ENCODE results near the gene NFIX.

The NFIX gene

DNA sequence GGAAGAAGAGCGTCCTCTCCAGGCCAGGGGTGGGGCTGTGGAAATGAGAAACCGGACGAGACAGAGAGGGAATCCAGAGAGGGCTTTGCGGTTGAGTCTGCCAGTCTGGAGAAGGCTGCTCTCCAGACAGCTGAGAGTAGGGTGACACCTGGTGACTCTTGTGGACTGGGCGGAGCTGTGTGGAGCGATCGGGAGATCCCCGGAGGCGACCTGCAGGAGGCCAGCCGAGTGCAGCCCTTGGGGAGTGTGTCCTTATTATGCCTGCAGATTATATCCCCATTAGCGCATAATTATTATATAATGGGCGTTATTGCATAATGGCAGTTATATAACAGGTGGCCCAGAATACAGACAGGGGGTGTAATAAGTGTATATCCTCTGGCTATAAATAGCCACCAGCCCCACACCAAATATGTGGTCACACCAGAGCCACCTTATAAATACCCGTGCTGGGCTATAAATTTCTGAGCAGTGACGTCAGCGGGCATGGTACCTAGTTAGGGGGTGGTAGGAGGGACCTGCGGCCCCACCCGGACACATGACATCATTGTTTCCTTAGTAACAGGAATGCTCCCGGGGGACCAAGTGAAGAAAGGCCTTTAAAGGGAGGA is 41.2 kb downstream of the NFIX start:
- H3K36me3 ChIP-seq (ENCODE audit: insufficient read depth, low read length) = no peaks in the 10 kb centered on the region
- no peak overlapping the region for H3K4me2 ChIP-seq (ENCODE audit: insufficient read depth, low read length)
- ATAC-seq (ENCODE audit: insufficient read depth, low read depth) (no peak), DNase-seq (no peak)
- no peak overlapping the region for H3K9ac ChIP-seq (ENCODE audit: low read depth, low read length)
- H3K4me3 ChIP-seq (ENCODE audit: low read depth in 1 of 2, low read length in 2 of 2) = no peak overlapping the region
- H3K4me1 ChIP-seq (ENCODE audit: insufficient read depth, low read length) = no peaks in the 10 kb centered on the region
- H3K79me2 ChIP-seq (ENCODE audit: insufficient read depth, low read length) = no peaks in the 10 kb centered on the region
- no peak overlapping the region for H2AFZ ChIP-seq (ENCODE audit: low read depth, low read length)
- no peak overlapping the region for H3K27ac ChIP-seq (ENCODE audit: low read length)
- H4K20me1 ChIP-seq (ENCODE audit: insufficient read depth, low read length) = peaks cover 10% of the 10 kb centered on the region
- TF ChIP-seq, protein P1, sequence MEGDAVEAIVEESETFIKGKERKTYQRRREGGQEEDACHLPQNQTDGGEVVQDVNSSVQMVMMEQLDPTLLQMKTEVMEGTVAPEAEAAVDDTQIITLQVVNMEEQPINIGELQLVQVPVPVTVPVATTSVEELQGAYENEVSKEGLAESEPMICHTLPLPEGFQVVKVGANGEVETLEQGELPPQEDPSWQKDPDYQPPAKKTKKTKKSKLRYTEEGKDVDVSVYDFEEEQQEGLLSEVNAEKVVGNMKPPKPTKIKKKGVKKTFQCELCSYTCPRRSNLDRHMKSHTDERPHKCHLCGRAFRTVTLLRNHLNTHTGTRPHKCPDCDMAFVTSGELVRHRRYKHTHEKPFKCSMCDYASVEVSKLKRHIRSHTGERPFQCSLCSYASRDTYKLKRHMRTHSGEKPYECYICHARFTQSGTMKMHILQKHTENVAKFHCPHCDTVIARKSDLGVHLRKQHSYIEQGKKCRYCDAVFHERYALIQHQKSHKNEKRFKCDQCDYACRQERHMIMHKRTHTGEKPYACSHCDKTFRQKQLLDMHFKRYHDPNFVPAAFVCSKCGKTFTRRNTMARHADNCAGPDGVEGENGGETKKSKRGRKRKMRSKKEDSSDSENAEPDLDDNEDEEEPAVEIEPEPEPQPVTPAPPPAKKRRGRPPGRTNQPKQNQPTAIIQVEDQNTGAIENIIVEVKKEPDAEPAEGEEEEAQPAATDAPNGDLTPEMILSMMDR (IDR thresholded peaks at IDR 0.05; ENCODE audit: borderline replicate concordance, extremely low read depth, low read length, poor library complexity, severe bottlenecking) = no peak
- TF ChIP-seq EZH2 (IDR thresholded peaks at IDR 0.05; ENCODE audit: borderline replicate concordance, low read depth, low read length, severe bottlenecking) = no peak
- no peaks in the 10 kb centered on the region for H3K9me3 ChIP-seq (ENCODE audit: insufficient read depth, low read length, severe bottlenecking)
- H3K27me3 ChIP-seq (ENCODE audit: insufficient read depth, low read length, poor library complexity) = no peaks in the 10 kb centered on the region

DNA sequence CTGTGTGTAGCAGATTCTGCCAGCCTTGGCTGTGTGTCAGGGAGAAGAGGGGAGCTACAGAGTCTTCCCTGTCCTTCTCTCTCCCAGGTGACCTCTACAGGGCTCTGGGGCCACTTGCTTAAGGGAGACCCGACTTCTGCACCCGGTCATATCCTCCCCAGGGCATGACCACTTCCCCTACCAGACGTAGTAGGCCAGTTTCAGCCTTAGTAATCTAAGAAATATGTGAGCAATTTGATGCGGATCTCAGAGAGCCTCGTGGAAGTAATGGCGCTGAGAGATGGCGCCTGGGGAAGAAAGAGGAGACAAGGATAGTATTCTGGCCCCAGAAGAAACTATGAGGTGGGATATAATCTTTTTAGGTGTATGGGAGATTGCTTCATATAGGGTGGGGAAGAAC is 41.9 kb downstream of the NFIX start:
- H3K9ac ChIP-seq (ENCODE audit: low read depth, low read length) = no peak overlapping the region
- H3K4me2 ChIP-seq (ENCODE audit: insufficient read depth, low read length) = no peak overlapping the region
- DNase-seq (no peak), ATAC-seq (ENCODE audit: insufficient read depth, low read depth) (no peak)
- peaks cover 10% of the 10 kb centered on the region for H4K20me1 ChIP-seq (ENCODE audit: insufficient read depth, low read length)
- no peak overlapping the region for H2AFZ ChIP-seq (ENCODE audit: low read depth, low read length)
- H3K36me3 ChIP-seq (ENCODE audit: insufficient read depth, low read length) = no peaks in the 10 kb centered on the region
- H3K9me3 ChIP-seq (ENCODE audit: insufficient read depth, low read length, severe bottlenecking) = no peaks in the 10 kb centered on the region
- TF ChIP-seq EZH2 (IDR thresholded peaks at IDR 0.05; ENCODE audit: borderline replicate concordance, low read depth, low read length, severe bottlenecking) = no peak
- TF ChIP-seq, protein P1 (IDR thresholded peaks at IDR 0.05; ENCODE audit: borderline replicate concordance, extremely low read depth, low read length, poor library complexity, severe bottlenecking) = no peak
- H3K79me2 ChIP-seq (ENCODE audit: insufficient read depth, low read length) = no peaks in the 10 kb centered on the region
- no peak overlapping the region for H3K27ac ChIP-seq (ENCODE audit: low read length)
- no peaks in the 10 kb centered on the region for H3K4me1 ChIP-seq (ENCODE audit: insufficient read depth, low read length)
- no peaks in the 10 kb centered on the region for H3K27me3 ChIP-seq (ENCODE audit: insufficient read depth, low read length, poor library complexity)
- H3K4me3 ChIP-seq (ENCODE audit: low read depth in 1 of 2, low read length in 2 of 2) = no peak overlapping the region

DNA sequence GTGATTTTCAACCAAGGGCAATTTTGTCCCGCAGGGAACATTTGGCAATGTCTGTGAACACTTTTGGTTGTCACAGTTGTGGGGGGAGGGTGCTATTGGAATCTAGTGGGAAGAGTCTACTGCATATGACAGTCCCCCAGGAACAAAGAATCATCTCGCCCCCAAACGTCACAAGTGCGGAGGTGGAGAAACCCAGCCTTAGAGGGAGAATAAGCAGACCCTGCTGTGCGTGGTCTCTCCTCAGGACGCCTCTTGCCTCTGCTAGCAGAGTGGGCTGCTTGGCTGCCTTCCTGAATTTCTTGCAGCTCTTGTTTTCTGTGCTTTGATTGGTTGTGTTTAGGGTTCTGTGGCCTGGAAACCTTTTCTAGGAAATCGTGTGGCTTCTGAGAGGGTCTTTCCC is 42.5 kb downstream of the NFIX start:
- no peak overlapping the region for H3K4me3 ChIP-seq (ENCODE audit: low read depth in 1 of 2, low read length in 2 of 2)
- H3K4me1 ChIP-seq (ENCODE audit: insufficient read depth, low read length) = no peaks in the 10 kb centered on the region
- H3K27ac ChIP-seq (ENCODE audit: low read length) = no peak overlapping the region
- no peak overlapping the region for H3K4me2 ChIP-seq (ENCODE audit: insufficient read depth, low read length)
- no peaks in the 10 kb centered on the region for H3K36me3 ChIP-seq (ENCODE audit: insufficient read depth, low read length)
- no peak overlapping the region for H3K9ac ChIP-seq (ENCODE audit: low read depth, low read length)
- no peak for ATAC-seq (ENCODE audit: insufficient read depth, low read depth)
- TF ChIP-seq EZH2 (IDR thresholded peaks at IDR 0.05; ENCODE audit: borderline replicate concordance, low read depth, low read length, severe bottlenecking) = no peak
- TF ChIP-seq, protein P1 (IDR thresholded peaks at IDR 0.05; ENCODE audit: borderline replicate concordance, extremely low read depth, low read length, poor library complexity, severe bottlenecking) = no peak
- no peaks in the 10 kb centered on the region for H3K9me3 ChIP-seq (ENCODE audit: insufficient read depth, low read length, severe bottlenecking)
- no peak overlapping the region for H2AFZ ChIP-seq (ENCODE audit: low read depth, low read length)
- H3K27me3 ChIP-seq (ENCODE audit: insufficient read depth, low read length, poor library complexity) = no peaks in the 10 kb centered on the region
- DNase-seq = no peak
- H4K20me1 ChIP-seq (ENCODE audit: insufficient read depth, low read length) = peaks cover 10% of the 10 kb centered on the region
- H3K79me2 ChIP-seq (ENCODE audit: insufficient read depth, low read length) = no peaks in the 10 kb centered on the region
